GM12874 (cell line): ENCODE results near the gene COQ3.

ENCODE experiments used
- TF ChIP-seq, protein P1 (sequence below): IDR thresholded peaks from 2 replicates; pipeline ENCODE4 v1.5.1; 2011; ENCODE audit warnings: low read depth, mild to moderate bottlenecking, control low read depth, low read length, moderate library complexity; ENCODE audit not compliant: insufficient read depth

Gene COQ3

DNA sequence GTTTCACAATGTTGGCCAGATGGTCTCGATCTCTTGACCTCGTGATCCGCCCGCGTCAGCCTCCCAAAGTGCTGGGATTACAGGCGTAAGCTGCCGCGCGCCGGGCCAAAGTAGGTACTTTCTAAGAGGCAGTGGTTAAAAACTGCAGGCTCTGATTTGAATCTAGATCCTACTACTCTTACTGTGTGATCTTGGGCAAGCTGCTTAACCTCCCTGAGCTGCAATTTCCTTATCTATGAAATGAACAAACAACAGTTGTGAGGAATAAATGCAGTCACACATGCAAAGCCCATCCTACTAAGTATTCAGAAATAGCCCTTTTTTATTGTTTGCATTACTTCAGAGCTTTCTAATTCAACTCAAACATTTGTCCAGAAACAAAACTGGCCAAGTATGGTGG, 47.4 kb downstream of the COQ3 start:
- TF ChIP-seq, protein P1, sequence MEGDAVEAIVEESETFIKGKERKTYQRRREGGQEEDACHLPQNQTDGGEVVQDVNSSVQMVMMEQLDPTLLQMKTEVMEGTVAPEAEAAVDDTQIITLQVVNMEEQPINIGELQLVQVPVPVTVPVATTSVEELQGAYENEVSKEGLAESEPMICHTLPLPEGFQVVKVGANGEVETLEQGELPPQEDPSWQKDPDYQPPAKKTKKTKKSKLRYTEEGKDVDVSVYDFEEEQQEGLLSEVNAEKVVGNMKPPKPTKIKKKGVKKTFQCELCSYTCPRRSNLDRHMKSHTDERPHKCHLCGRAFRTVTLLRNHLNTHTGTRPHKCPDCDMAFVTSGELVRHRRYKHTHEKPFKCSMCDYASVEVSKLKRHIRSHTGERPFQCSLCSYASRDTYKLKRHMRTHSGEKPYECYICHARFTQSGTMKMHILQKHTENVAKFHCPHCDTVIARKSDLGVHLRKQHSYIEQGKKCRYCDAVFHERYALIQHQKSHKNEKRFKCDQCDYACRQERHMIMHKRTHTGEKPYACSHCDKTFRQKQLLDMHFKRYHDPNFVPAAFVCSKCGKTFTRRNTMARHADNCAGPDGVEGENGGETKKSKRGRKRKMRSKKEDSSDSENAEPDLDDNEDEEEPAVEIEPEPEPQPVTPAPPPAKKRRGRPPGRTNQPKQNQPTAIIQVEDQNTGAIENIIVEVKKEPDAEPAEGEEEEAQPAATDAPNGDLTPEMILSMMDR, result no peak

DNA sequence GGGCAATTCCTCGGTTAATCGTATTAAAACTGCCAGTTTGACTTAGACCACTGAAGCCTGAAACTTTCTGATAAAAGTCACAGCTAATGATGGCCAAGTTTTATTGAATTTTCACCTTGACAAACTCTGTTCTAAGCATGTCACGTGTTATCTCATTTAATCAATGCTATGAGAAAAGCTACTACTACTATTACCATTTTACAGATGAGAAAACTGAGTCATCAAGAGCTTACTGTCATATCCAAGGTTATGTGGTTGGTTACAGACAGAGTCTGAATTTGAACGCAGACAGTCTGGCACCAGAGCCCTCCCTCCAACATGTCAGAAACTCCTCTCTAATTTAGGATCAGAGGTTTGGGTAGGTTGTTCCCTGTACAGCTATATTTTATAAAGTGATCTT, 48.8 kb downstream of the COQ3 start:
- TF ChIP-seq, protein P1, result no peak

DNA sequence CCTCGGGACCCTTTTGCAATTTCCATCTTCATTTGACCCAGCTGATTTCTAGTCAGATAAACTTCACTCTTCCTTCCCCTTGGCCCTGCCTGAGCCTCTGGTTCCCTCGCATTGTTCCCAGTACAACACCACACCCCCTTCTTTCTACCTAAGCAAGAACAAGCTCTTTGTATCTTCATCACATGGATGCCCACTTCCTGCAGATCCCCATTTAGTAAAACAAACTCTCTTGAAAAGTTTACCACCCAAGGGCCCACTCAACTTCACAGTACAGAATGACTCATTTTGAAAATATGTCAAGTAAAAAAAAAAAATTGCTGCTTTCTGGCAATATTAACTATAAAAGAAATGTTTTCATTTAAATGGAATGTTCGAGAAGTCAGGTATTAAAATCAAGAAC, 49.7 kb downstream of the COQ3 start:
- TF ChIP-seq, protein P1, result no peak

DNA sequence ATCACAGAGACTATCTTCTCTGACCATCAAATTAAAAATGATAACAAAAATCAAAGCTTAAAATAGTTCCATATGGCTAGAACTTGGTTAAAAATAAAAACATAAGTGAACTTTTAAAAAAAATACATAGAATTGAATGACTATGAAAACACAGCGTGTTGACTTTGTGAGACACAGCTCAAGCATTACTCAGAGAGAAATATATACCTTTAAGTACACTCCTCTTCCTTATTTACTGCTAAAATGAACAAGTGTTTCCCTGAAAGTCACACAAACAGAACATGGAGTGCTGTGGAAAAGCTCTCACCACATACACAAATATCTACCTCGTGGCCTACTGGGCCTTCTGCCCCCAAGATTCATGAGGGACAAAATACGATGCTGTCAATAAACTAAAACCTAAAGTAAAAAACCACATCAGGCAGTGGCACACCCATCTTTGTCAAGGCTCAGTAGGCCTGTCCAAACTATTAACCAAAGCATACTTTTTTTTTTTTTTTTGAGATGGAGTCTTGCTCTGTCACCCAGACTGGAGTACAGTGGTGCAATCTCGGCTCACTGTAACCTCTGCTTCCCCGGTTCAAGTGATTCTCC, 52.0 kb downstream of the COQ3 start:
- TF ChIP-seq, protein P1, result no peak

DNA sequence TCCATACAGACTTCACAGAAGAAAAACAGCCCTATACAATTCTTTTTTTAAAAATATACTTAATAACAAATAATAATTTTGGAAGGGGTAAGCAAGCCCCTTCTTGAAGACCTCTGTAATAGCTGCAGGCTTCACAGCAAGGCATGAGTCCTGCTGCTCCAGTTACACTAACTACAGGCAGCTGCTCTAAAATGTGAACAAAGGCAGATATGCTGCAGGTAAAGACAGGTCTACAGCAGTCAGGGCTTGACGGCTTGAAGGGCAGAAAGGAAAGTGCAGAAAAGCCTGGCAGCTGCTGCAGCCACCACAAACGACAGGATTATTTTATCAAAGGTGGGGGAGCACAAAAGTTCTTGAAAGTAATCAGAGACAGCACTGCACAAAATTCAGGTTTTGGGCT, 55.8 kb downstream of the COQ3 start:
- TF ChIP-seq, protein P1, result no peak

DNA sequence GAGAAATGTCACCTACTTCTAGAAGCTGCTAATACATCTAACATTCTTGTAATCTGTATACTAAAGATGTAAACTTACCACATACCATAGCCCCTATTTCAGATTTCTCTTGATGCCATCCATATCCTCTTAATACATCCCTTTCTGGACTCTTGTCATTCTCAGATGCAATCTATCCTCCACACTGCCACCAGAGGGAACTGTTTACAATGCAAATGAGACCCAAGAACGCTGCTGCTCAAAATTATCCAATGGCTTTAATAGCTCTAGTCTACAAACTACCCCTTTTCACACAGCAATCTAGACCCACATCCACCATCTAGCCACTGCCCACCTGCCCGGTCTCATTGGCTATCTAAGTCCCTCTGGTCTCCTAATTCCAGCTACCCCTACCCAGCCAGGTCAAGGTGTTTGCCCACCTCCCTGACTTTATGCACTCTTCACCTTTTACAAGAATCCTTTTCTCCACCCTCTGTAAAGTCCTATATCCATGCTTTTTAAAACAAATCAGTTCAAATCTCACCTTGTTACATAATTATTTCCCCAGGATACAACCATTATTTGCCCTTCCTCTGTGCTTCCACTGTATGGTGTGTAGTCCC, 59.4 kb downstream of the COQ3 start:
- TF ChIP-seq, protein P1, result peak; percentile 57

DNA sequence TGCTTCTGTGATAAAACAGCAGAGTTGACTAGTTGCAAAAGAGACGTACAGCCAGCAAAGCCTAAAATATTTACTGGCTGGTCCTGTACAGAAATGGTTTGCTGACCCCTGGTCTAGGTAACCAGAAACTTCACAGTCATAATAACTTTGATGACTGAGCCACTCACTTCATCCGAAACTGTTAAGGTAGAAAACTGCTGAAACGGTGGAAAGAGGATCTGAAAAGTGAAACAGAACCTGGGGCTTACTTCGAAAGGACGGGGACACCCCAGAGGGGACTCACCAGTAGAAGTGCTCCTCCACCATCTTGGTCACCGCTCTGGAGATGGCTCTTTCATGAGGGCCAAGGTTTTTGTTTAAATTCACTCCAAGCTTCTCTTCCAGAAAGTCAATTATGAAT, 60.9 kb downstream of the COQ3 start:
- TF ChIP-seq, protein P1, result no peak

DNA sequence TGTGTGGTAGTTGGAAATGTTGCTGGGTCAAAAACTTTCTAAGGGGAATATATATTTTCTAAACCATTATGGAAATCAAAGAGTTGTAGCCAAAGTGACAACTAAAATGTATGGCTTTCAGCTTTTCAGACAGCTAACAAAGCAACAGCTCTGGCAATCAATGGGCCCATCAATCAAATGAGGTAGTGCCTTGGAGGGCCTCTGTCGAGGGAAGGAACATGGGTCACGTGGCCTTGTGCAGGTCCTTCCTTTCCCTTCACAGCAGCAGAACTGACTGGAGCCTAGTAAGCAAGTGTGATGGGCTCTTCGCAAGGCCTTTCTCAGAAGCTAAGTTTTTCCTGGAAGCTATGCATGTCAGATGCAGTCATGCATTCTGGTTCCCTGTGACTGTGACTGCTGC, 62.5 kb downstream of the COQ3 start:
- TF ChIP-seq, protein P1, result no peak
